Measurements from ENCODE around the gene ARMC5. TPM values are rescaled to one million over a fixed set of nuclear protein-coding genes. Genes with fewer than 3 reads are reported as not detected.

The ARMC5 gene
- total RNA-seq, 1 experiment from 2014 or later: 11.3 TPM

DNA sequence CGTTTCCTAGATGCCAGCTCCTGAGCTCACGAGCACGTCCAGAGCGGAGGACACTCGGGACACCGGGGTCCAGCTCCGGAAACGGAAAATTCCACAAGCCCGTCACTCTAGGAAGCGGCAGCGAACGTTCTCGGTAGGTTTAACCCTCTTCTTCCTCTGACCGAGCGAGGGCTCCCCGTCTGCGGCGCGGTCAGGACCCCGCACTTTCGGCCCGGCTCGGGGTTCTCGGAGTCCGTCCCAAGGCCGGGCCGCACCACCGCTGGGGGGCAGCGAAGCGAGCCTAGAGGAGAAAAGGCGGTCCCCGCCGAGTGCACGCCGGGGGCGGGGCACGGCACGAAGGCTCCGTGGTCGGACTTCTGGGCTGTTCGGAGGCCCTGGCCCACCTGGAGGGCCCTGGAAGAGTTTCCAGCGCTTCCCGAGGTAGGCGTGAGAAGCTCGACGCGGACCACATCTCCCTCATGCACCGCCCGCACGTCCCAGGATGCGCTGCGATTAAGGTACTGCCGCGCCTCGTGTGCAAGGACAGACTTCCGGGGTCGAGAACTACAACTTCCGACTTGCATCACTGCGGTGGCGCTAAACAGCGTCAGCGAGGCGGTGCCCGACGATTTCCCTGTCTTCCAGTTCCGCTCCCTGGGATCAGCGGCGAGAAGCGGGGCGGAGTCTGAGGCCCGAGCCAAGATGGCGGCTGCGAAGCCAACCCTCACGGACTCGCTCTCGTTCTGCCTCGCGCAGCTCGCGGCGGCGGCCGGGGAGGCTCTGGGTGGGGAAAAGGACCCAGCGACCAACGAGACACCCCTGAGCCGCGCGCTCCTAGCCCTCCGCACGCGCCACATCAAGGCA, at the start of gene ARMC5 (continued):
- TF ChIP-seq, protein P1, sequence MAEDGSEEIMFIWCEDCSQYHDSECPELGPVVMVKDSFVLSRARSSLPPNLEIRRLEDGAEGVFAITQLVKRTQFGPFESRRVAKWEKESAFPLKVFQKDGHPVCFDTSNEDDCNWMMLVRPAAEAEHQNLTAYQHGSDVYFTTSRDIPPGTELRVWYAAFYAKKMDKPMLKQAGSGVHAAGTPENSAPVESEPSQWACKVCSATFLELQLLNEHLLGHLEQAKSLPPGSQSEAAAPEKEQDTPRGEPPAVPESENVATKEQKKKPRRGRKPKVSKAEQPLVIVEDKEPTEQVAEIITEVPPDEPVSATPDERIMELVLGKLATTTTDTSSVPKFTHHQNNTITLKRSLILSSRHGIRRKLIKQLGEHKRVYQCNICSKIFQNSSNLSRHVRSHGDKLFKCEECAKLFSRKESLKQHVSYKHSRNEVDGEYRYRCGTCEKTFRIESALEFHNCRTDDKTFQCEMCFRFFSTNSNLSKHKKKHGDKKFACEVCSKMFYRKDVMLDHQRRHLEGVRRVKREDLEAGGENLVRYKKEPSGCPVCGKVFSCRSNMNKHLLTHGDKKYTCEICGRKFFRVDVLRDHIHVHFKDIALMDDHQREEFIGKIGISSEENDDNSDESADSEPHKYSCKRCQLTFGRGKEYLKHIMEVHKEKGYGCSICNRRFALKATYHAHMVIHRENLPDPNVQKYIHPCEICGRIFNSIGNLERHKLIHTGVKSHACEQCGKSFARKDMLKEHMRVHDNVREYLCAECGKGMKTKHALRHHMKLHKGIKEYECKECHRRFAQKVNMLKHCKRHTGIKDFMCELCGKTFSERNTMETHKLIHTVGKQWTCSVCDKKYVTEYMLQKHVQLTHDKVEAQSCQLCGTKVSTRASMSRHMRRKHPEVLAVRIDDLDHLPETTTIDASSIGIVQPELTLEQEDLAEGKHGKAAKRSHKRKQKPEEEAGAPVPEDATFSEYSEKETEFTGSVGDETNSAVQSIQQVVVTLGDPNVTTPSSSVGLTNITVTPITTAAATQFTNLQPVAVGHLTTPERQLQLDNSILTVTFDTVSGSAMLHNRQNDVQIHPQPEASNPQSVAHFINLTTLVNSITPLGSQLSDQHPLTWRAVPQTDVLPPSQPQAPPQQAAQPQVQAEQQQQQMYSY (CRISPR knock-in tag; IDR thresholded peaks at IDR 0.05): peak; percentile 38; the same call in 1 of the 2 replicates
- TF ChIP-seq ELF4 (CRISPR knock-in tag; IDR thresholded peaks at IDR 0.05; ENCODE audit: low read depth) (no peak), TP53 (CRISPR knock-in tag; IDR thresholded peaks at IDR 0.05) (no peak), SOX15 (CRISPR knock-in tag; IDR thresholded peaks at IDR 0.05) (no peak), FOXJ3 (CRISPR knock-in tag; IDR thresholded peaks at IDR 0.05; ENCODE audit: borderline replicate concordance) (no peak), ZNF138 (CRISPR knock-in tag; conservative IDR thresholded peaks at IDR 0.05) (no peak), KAT7 (CRISPR knock-in tag; IDR thresholded peaks at IDR 0.05; ENCODE audit: borderline replicate concordance) (peak; percentile 79; the same call in 1 of the 2 replicates), EMX1 (CRISPR knock-in tag; IDR thresholded peaks at IDR 0.05) (no peak), OVOL2 (CRISPR knock-in tag; IDR thresholded peaks at IDR 0.05; ENCODE audit: borderline replicate concordance) (no peak), GABPB1 (CRISPR knock-in tag; IDR thresholded peaks at IDR 0.05) (peak; percentile 97), FOXK1 (CRISPR knock-in tag; IDR thresholded peaks at IDR 0.05) (peak; percentile 90), RELA (CRISPR knock-in tag; IDR thresholded peaks at IDR 0.05; ENCODE audit: borderline replicate concordance) (peak; percentile 72; the same call in 1 of the 2 replicates), ETV6 (CRISPR knock-in tag; IDR thresholded peaks at IDR 0.05) (no peak; the same call in 1 of the 2 replicates), SP1 (CRISPR knock-in tag; conservative IDR thresholded peaks at IDR 0.05) (peak; percentile 95)
- TF ChIP-seq, protein P2, sequence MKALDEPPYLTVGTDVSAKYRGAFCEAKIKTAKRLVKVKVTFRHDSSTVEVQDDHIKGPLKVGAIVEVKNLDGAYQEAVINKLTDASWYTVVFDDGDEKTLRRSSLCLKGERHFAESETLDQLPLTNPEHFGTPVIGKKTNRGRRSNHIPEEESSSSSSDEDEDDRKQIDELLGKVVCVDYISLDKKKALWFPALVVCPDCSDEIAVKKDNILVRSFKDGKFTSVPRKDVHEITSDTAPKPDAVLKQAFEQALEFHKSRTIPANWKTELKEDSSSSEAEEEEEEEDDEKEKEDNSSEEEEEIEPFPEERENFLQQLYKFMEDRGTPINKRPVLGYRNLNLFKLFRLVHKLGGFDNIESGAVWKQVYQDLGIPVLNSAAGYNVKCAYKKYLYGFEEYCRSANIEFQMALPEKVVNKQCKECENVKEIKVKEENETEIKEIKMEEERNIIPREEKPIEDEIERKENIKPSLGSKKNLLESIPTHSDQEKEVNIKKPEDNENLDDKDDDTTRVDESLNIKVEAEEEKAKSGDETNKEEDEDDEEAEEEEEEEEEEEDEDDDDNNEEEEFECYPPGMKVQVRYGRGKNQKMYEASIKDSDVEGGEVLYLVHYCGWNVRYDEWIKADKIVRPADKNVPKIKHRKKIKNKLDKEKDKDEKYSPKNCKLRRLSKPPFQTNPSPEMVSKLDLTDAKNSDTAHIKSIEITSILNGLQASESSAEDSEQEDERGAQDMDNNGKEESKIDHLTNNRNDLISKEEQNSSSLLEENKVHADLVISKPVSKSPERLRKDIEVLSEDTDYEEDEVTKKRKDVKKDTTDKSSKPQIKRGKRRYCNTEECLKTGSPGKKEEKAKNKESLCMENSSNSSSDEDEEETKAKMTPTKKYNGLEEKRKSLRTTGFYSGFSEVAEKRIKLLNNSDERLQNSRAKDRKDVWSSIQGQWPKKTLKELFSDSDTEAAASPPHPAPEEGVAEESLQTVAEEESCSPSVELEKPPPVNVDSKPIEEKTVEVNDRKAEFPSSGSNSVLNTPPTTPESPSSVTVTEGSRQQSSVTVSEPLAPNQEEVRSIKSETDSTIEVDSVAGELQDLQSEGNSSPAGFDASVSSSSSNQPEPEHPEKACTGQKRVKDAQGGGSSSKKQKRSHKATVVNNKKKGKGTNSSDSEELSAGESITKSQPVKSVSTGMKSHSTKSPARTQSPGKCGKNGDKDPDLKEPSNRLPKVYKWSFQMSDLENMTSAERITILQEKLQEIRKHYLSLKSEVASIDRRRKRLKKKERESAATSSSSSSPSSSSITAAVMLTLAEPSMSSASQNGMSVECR (CRISPR knock-in tag; IDR thresholded peaks at IDR 0.05; ENCODE audit: borderline replicate concordance): peak; percentile 44; the same call in 1 of the 2 replicates
- TF ChIP-seq, protein P3, sequence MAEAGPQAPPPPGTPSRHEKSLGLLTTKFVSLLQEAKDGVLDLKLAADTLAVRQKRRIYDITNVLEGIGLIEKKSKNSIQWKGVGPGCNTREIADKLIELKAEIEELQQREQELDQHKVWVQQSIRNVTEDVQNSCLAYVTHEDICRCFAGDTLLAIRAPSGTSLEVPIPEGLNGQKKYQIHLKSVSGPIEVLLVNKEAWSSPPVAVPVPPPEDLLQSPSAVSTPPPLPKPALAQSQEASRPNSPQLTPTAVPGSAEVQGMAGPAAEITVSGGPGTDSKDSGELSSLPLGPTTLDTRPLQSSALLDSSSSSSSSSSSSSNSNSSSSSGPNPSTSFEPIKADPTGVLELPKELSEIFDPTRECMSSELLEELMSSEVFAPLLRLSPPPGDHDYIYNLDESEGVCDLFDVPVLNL (CRISPR knock-in tag; IDR thresholded peaks at IDR 0.05; ENCODE audit: borderline replicate concordance, low read depth): no peak; the same call in 1 of the 2 replicates
- TF ChIP-seq, protein P4, sequence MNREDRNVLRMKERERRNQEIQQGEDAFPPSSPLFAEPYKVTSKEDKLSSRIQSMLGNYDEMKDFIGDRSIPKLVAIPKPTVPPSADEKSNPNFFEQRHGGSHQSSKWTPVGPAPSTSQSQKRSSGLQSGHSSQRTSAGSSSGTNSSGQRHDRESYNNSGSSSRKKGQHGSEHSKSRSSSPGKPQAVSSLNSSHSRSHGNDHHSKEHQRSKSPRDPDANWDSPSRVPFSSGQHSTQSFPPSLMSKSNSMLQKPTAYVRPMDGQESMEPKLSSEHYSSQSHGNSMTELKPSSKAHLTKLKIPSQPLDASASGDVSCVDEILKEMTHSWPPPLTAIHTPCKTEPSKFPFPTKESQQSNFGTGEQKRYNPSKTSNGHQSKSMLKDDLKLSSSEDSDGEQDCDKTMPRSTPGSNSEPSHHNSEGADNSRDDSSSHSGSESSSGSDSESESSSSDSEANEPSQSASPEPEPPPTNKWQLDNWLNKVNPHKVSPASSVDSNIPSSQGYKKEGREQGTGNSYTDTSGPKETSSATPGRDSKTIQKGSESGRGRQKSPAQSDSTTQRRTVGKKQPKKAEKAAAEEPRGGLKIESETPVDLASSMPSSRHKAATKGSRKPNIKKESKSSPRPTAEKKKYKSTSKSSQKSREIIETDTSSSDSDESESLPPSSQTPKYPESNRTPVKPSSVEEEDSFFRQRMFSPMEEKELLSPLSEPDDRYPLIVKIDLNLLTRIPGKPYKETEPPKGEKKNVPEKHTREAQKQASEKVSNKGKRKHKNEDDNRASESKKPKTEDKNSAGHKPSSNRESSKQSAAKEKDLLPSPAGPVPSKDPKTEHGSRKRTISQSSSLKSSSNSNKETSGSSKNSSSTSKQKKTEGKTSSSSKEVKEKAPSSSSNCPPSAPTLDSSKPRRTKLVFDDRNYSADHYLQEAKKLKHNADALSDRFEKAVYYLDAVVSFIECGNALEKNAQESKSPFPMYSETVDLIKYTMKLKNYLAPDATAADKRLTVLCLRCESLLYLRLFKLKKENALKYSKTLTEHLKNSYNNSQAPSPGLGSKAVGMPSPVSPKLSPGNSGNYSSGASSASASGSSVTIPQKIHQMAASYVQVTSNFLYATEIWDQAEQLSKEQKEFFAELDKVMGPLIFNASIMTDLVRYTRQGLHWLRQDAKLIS (CRISPR knock-in tag; IDR thresholded peaks at IDR 0.05; ENCODE audit: borderline replicate concordance): no peak
- TF ChIP-seq, protein P5, sequence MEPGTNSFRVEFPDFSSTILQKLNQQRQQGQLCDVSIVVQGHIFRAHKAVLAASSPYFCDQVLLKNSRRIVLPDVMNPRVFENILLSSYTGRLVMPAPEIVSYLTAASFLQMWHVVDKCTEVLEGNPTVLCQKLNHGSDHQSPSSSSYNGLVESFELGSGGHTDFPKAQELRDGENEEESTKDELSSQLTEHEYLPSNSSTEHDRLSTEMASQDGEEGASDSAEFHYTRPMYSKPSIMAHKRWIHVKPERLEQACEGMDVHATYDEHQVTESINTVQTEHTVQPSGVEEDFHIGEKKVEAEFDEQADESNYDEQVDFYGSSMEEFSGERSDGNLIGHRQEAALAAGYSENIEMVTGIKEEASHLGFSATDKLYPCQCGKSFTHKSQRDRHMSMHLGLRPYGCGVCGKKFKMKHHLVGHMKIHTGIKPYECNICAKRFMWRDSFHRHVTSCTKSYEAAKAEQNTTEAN (CRISPR knock-in tag; IDR thresholded peaks at IDR 0.05): peak; percentile 91
- TF ChIP-seq, protein P6, sequence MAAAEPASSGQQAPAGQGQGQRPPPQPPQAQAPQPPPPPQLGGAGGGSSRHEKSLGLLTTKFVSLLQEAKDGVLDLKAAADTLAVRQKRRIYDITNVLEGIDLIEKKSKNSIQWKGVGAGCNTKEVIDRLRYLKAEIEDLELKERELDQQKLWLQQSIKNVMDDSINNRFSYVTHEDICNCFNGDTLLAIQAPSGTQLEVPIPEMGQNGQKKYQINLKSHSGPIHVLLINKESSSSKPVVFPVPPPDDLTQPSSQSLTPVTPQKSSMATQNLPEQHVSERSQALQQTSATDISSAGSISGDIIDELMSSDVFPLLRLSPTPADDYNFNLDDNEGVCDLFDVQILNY (CRISPR knock-in tag; IDR thresholded peaks at IDR 0.05): peak; percentile 76; the same call in 1 of the 2 replicates
- TF ChIP-seq, protein P7, sequence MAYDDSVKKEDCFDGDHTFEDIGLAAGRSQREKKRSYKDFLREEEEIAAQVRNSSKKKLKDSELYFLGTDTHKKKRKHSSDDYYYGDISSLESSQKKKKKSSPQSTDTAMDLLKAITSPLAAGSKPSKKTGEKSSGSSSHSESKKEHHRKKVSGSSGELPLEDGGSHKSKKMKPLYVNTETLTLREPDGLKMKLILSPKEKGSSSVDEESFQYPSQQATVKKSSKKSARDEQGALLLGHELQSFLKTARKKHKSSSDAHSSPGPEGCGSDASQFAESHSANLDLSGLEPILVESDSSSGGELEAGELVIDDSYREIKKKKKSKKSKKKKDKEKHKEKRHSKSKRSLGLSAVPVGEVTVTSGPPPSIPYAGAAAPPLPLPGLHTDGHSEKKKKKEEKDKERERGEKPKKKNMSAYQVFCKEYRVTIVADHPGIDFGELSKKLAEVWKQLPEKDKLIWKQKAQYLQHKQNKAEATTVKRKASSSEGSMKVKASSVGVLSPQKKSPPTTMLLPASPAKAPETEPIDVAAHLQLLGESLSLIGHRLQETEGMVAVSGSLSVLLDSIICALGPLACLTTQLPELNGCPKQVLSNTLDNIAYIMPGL (CRISPR knock-in tag; IDR thresholded peaks at IDR 0.05): peak; percentile 44; the same call in 1 of the 2 replicates
